Transverse colon (tissue), 4 donors: ENCODE results near the gene PROM1.

Experiments
- POLR2A ChIP-seq: fragments of 450-650 bp; IDR thresholded peaks from one replicate; pipeline ENCODE4 v1.6.1; 2016; ENCODE audit warnings: antibody characterized with exemption, mild to moderate bottlenecking, moderate library complexity
- POLR2AphosphoS5 ChIP-seq, 3 donors: sonication (generic); formaldehyde crosslinking; IDR thresholded peaks; one replicate each; pipeline ENCODE4 v1.6.1; 2016; ENCODE audit warnings: antibody characterized with exemption in 3 of 3
- TF ChIP-seq, protein P1 (sequence below), 5 experiments: fragments of 200-600 bp in 3 of 5; fragments of 450-650 bp in 2 of 5; sonication (generic) in 3 of 5; IDR thresholded peaks; 1 replicate in 2 of 5; 2 replicates in 3 of 5; pipeline ENCODE4 v1.5.1; 2016 to 2017; ENCODE audit warnings: antibody characterized with exemption in 5 of 5, inconsistent platforms in 3 of 5, mild to moderate bottlenecking in 2 of 5, moderate library complexity in 1 of 5

DNA sequence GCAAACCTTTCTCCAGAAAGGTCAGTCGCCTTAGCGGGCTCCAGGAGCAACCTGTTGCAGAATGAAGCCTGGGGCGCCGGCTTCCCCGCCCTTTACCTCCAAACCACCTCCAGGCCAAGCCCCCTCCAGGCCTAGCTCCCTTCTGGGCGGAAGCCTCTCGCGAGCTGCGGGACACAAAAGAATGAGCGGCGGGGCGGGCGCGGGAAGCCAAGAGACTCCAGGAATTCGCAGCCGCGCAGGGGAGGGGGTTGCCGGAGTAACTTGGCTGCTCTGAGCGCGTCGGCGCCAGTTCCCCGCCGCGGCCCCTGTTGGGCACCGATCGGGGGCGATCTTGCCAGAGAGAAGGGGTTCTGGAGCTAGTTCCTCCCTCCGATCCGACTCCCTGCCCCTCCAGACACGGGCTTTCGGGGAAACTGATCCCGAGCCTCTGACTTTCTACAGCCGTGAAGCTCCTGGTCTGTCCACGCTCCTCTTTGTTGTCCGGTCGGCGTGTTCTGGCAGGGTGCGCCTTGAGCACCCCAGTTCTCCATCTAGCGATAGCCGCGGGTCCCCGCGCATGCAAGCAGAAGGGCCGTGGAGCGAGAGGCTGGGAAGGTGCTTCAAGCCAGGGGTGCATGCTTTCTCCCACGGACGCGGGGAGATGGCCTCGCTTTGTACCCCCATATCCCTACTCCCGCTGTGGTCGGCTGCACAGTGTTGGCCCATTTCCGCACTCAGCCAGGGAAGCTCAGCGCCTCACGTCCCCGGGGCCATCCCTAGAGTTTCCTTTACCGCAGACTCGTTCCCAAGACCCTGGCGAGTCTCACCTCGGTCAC, 1.2 kb downstream of the PROM1 start:
- no peak for TF ChIP-seq POLR2A
- no peak for TF ChIP-seq POLR2AphosphoS5 (IDR thresholded peaks at IDR 0.05)
- TF ChIP-seq, protein P1, sequence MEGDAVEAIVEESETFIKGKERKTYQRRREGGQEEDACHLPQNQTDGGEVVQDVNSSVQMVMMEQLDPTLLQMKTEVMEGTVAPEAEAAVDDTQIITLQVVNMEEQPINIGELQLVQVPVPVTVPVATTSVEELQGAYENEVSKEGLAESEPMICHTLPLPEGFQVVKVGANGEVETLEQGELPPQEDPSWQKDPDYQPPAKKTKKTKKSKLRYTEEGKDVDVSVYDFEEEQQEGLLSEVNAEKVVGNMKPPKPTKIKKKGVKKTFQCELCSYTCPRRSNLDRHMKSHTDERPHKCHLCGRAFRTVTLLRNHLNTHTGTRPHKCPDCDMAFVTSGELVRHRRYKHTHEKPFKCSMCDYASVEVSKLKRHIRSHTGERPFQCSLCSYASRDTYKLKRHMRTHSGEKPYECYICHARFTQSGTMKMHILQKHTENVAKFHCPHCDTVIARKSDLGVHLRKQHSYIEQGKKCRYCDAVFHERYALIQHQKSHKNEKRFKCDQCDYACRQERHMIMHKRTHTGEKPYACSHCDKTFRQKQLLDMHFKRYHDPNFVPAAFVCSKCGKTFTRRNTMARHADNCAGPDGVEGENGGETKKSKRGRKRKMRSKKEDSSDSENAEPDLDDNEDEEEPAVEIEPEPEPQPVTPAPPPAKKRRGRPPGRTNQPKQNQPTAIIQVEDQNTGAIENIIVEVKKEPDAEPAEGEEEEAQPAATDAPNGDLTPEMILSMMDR (IDR thresholded peaks at IDR 0.05), result no peak
